Choroid plexus epithelial cell (primary cell): ENCODE measurements around the gene PLXND1.
"Not testable (repeated sequence)": the region's sequence is repeated elsewhere in the genome, so short reads cannot be mapped to it uniquely, and the experiment has no call there.

Source experiments
- DNase-seq: peaks from one replicate; pipeline ENCODE4 v3.0.0-alpha.2; 2010; ENCODE audit warnings: low read depth
- H3K4me3 ChIP-seq: 2 replicates; pipeline ENCODE4 v1.5.1; 2011; ENCODE audit warnings: low read depth, mild to moderate bottlenecking, control low read depth, low read length, moderate library complexity
- TF ChIP-seq, protein P1 (sequence below): conservative IDR thresholded peaks from 2 replicates; pipeline ENCODE4 v1.5.1; 2011; ENCODE audit warnings: low read depth, mild to moderate bottlenecking, control low read depth, inconsistent platforms, low read length, moderate library complexity

Gene PLXND1

DNA sequence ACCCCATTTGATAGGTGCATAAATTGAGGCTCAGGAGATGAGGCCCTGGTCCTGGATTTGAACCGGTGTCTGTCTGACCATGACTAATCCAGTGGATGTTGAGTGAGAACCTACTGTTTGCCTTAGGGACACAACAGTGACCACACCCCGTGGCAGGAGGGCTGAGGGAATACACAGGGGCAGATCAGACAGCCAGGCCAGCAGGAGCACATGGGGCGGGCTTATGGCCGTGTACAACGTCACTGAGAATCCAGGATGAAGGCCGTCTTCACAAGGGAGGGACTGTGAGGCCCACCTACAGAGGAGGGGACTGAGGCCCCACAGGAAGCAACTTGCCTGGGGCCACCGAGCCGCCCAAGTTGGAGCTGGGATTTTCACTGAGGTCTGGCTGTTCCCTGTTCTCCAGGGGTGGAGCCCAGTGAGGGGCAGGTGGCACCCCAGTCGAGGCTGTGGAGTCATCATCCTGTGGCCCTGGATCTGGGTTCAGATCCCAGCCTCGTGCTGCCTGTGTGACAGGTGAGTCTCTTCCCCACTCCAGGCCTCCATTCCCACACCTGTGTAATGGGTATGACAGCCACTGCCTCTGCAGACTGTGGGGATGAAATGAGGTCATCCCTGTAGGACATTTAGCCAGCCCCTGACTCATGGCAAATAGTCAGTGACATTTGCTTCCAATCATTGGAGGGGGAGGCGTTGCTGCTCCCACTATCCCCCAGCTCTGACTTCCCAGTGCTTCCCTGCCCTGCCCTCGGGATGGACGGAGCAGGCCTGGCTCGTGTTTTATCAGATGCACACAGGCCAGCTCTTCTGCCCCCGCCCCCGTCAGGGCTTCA, 6.3 kb upstream of the PLXND1 start:
- H3K4me3 ChIP-seq: no peak overlapping the region
- no peak for DNase-seq
- TF ChIP-seq, protein P1, sequence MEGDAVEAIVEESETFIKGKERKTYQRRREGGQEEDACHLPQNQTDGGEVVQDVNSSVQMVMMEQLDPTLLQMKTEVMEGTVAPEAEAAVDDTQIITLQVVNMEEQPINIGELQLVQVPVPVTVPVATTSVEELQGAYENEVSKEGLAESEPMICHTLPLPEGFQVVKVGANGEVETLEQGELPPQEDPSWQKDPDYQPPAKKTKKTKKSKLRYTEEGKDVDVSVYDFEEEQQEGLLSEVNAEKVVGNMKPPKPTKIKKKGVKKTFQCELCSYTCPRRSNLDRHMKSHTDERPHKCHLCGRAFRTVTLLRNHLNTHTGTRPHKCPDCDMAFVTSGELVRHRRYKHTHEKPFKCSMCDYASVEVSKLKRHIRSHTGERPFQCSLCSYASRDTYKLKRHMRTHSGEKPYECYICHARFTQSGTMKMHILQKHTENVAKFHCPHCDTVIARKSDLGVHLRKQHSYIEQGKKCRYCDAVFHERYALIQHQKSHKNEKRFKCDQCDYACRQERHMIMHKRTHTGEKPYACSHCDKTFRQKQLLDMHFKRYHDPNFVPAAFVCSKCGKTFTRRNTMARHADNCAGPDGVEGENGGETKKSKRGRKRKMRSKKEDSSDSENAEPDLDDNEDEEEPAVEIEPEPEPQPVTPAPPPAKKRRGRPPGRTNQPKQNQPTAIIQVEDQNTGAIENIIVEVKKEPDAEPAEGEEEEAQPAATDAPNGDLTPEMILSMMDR: no peak

- peak; percentile 51 for DNase-seq
These were observed 5.5 kb upstream of the PLXND1 start for GRCh38 chr3:129611812-129612533.

DNA sequence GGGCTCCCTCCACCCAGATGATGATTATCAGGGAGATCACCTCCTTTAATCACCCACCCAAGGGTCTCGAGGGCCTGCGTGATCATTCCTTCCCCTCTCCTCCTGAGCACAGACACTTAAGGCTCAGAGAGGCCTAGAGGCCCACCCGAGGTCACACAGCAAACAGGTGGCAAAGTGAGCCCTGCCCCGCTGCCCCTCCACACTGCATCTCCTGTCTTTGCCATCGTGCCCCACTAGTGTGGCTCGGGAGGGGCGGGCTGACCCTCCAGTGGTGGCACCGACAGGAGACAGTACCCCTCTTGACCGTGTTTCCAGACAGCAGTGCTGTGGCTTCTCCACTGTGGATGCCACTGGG, 4.9 kb upstream of the PLXND1 start:
- TF ChIP-seq, protein P1: no peak
- no peak for DNase-seq
- no peak overlapping the region for H3K4me3 ChIP-seq

More at GRCh38 chr3:129611812-129612533, 5.5 kb upstream of the PLXND1 start:
- no peak overlapping the region for H3K4me3 ChIP-seq
- TF ChIP-seq, protein P1: peak; percentile 17

DNA sequence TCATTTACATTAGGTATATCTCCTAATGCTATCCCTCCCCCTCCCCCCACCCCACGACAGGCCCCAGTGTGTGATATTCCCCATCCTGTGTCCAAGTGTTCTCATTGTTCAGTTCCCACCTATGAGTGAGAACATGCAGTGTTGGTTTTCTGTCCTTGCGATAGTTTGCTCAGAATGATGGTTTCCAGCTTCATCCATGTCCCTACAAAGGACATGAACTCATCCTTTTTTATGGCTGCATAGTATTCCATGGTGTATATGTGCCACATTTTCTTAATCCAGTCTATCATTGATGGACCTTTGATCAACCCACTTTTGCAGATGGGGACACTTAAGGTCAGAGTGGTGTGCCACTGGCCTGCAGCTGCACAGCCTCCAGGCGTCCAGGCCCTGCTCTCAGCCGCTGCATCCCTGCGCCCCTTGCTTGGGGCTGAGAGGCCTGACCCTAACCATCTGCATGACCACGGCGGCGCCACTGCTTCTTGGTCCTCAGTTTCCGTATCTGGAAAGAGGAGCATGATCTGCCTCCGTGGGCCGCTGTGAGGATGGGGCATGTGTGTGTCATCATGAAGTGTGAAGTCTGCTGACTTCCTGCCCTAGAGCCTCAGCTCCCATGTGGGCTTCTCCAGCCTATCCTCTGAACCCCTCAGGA, 4.4 kb upstream of the PLXND1 start:
- not testable (repeated sequence) for H3K4me3 ChIP-seq, DNase-seq

DNA sequence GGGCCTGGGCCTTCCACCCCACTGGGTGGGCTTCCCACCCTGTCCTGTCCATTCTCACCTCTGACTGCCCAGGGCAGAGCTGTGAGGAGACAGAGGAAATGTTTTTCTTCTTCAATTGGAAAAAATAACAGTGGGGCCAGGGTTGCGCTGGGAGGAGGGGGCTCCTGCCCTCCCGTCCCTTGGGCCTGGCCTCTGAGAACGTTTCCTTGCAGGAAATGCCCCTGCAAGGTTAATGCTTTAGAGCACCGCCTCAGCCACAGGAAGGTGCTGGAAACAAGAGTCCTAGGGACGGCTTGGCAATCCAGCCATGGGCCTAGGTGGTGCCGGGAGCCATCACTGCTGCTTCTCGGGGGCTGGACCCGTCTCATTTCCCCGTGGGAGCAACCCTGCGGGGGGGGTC, 3.8 kb upstream of the PLXND1 start:
- H3K4me3 ChIP-seq: no peak overlapping the region
- TF ChIP-seq, protein P1: no peak
- DNase-seq: no peak

DNA sequence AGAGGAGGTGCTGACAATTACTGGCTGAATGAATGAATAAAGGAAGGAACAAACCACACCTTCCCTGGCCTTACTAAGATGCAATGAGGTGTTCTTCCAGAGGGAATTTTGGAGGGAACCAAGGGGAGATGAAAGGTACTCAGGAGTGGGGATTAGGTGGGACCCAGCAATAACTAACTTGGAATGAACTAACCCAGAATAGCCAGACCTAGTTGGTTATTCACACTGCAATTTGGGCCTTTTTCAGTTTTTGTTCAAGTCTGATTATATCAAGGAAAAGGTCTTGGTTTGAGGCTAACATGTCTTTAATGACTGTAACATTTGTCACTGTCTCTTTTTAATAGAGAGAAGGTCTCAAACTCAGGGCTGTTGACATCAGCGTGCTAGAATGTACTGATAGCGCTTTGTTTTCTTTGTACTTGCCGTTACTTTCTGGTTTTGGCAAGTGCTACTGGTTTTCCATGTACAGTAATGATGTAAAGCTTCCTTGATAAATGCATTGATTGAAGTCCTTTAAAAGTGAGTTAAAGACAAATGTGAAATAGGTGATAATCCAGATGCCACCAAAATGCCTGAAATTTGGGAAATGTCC, 3.2 kb upstream of the PLXND1 start:
- peak; percentile 61 for DNase-seq
- no peak overlapping the region for H3K4me3 ChIP-seq
- TF ChIP-seq, protein P1: no peak
